Heart left ventricle (tissue), 13 donors: ENCODE data around the gene SLC13A3.

ENCODE experiments used
- POLR2A ChIP-seq, 2 donors: fragments of 450-650 bp; IDR thresholded peaks; one replicate each; pipeline ENCODE4 v1.6.1; 2017; ENCODE audit warnings: antibody characterized with exemption in 2 of 2, mild to moderate bottlenecking in 2 of 2, moderate library complexity in 2 of 2
- TF ChIP-seq, protein P1 (sequence below), 12 donors: fragments of 200-600 bp; sonication (generic) in 4 of 12; IDR thresholded peaks; one replicate each; pipeline versions ENCODE4 v1.5.0 to v1.8.0; 2018 to 2022; ENCODE audit warnings: antibody characterized with exemption in 12 of 12, mild to moderate bottlenecking in 5 of 12
- donor health status: ischemic (EF 13 %, LVEDD 7.1; RV severe dilation, severe dysfunction).
- donor health status: DM: no; HTN: yes; CAD: no.
- donor health status: DM: no; HTN: no; CAD: no.
- donor health status: ischemic (EF 25% LVEDD 6.9; RV normal size, moderate dysfunction).
- donor health status: ischemic (EF 25% LVEDD 5.7; RV mildly dilated, moderate dysfunction).
- donor health status: ischemic (EF 35%, LVEDD 5.7; RV mildly dilated, moderate dysfunction).
- donor health status: nonischemic (EF 11% LVEDD 7.7; RV severe dilation, severe dysfunction).
- donor health status: DM: yes; HTN: yes; CAD: no.
- donor health status: PGD.
- donor health status: ischemic (EF 29% LVEDD 5.4; RV normal size, mild dysfunction).
- donor health status: nonischemic (EF 23%, LVEDD 6.1; RV moderate dilation, normal function).

DNA sequence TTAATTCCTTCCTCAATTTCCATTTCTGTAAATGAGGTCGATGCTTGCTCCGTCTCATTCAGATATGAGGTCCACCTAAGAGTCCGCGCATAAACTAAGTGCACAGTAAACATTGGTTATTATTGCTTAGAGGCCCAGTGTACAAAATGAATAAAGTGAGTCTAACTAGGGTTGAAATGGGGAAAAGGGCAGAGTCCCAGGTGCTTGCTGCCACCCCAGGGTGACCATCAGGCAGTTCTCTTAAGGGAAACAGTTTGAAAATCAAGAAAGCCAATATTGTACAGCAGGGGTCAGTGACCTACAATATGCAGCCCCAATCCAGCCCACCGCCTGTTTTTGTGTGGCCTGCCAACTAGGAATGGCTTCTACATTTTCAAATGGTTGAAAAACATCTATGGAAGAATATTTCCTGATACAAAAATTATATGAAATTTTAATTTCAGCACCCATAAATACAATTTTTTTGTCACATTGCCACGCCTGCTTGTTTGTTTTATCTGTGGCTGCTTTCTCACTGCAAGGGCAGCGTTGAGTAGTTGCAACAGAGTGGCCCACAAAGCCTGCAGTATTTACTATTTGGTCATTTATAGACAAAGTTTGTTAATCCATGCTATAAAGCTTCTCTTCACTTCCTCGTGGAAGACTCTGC, 43.3 kb downstream of the SLC13A3 start:
- no peak for TF ChIP-seq POLR2A (IDR thresholded peaks at IDR 0.05)
- TF ChIP-seq, protein P1, sequence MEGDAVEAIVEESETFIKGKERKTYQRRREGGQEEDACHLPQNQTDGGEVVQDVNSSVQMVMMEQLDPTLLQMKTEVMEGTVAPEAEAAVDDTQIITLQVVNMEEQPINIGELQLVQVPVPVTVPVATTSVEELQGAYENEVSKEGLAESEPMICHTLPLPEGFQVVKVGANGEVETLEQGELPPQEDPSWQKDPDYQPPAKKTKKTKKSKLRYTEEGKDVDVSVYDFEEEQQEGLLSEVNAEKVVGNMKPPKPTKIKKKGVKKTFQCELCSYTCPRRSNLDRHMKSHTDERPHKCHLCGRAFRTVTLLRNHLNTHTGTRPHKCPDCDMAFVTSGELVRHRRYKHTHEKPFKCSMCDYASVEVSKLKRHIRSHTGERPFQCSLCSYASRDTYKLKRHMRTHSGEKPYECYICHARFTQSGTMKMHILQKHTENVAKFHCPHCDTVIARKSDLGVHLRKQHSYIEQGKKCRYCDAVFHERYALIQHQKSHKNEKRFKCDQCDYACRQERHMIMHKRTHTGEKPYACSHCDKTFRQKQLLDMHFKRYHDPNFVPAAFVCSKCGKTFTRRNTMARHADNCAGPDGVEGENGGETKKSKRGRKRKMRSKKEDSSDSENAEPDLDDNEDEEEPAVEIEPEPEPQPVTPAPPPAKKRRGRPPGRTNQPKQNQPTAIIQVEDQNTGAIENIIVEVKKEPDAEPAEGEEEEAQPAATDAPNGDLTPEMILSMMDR (IDR thresholded peaks at IDR 0.05), result no peak
